IMR-90 (cell line): ENCODE results near the gene MRPS25. TPM values are rescaled to one million over a fixed set of nuclear protein-coding genes. Genes with fewer than 3 reads are reported as not detected.

ENCODE experiments used
- ATAC-seq: fragments of 200-7000 bp; cut with Tn5 transposase; 2 replicates; pipeline ENCODE4 v1.9.1; 2020; ENCODE audit warnings: low read depth, mild to moderate bottlenecking, moderate library complexity
- BruUV-seq: library from RNA; stranded (reverse); fragments of 400-500 nt; replicated peaks from 2 replicates; lab custom pipeline; 2021; lab: Mats Ljungman, UMichigan
- CTCF ChIA-PET: fragments of 300-600 bp; formaldehyde crosslinking; extraction: SDS; loops from one replicate; lab custom pipeline; 2021; ENCODE audit warnings: antibody characterized with exemption; lab: Yijun Ruan, JAX
- POLR2A ChIA-PET: fragments of 300-600 bp; sonication (Branson Sonifier 250); formaldehyde crosslinking; loops from one replicate; lab custom pipeline; 2022; ENCODE audit warnings: antibody characterized with exemption; ENCODE audit not compliant: unreplicated experiment; lab: Charles Lee
- DNase-seq: peaks from one replicate; pipeline ENCODE4 v3.0.0; 2013
- H2AFZ ChIP-seq: replicated peaks from 2 replicates; pipeline ENCODE3; 2013; ENCODE audit warnings: low read length, mild to moderate bottlenecking; ENCODE audit not compliant: poor library complexity
- H2AK5ac ChIP-seq: 2 replicates; pipeline ENCODE4 v1.6.1; 2013; ENCODE audit warnings: low read depth, low read length, inconsistent platforms
- H2AK9ac ChIP-seq: replicated peaks from 2 replicates; pipeline ENCODE3; 2013; ENCODE audit warnings: mild to moderate bottlenecking, low read depth, low read length, moderate library complexity; ENCODE audit not compliant: poor library complexity
- H2BK120ac ChIP-seq: 2 replicates; pipeline ENCODE4 v1.6.1; 2013; ENCODE audit warnings: low read depth, low read length, inconsistent platforms
- H2BK15ac ChIP-seq: 3 replicates; pipeline ENCODE4 v1.6.1; 2013; ENCODE audit warnings: low read depth, low read length, inconsistent platforms
- H2BK20ac ChIP-seq: 2 replicates; pipeline ENCODE4 v1.6.1; 2013; ENCODE audit warnings: low read depth, mild to moderate bottlenecking, inconsistent platforms, low read length, moderate library complexity
- H2BK5ac ChIP-seq: 2 replicates; pipeline ENCODE4 v1.6.1; 2013; ENCODE audit warnings: mild to moderate bottlenecking, low read depth, low read length, inconsistent platforms; ENCODE audit not compliant: poor library complexity, severe bottlenecking
- H3K14ac ChIP-seq: replicated peaks from 2 replicates; pipeline ENCODE4 v1.6.1; 2013; ENCODE audit warnings: low read depth, low read length, inconsistent platforms
- H3K18ac ChIP-seq: 2 replicates; pipeline ENCODE4 v1.6.1; 2013; ENCODE audit warnings: low read depth, low read length, control low read depth
- H3K23ac ChIP-seq: 2 replicates; pipeline ENCODE4 v1.6.1; 2013; ENCODE audit warnings: low read depth, low read length, inconsistent platforms
- H3K27ac ChIP-seq: 2 replicates; pipeline ENCODE4 v1.5.1; 2013; ENCODE audit warnings: mild to moderate bottlenecking, control low read depth, low read length; ENCODE audit not compliant: insufficient read depth
- H3K27me3 ChIP-seq: 2 replicates; pipeline ENCODE4 v1.6.1; 2013; ENCODE audit warnings: low read length; ENCODE audit not compliant: control insufficient read depth, insufficient read depth
- H3K36me3 ChIP-seq: 2 replicates; pipeline ENCODE4 v1.6.1; 2013; ENCODE audit warnings: low read length, mixed read lengths; ENCODE audit not compliant: control insufficient read depth, insufficient read depth
- H3K4ac ChIP-seq: 2 replicates; pipeline ENCODE4 v1.6.1; 2013; ENCODE audit warnings: low read depth, low read length, inconsistent platforms
- H3K4me1 ChIP-seq: 2 replicates; pipeline ENCODE4 v1.6.1; 2013; ENCODE audit warnings: low read length, mixed read lengths; ENCODE audit not compliant: control insufficient read depth, insufficient read depth
- H3K4me2 ChIP-seq: 2 replicates; pipeline ENCODE4 v1.6.1; 2013; ENCODE audit warnings: low read depth, mild to moderate bottlenecking, control low read depth, low read length, moderate library complexity
- H3K4me3 ChIP-seq: 2 replicates; pipeline ENCODE4 v1.5.1; 2013; ENCODE audit warnings: low read depth, mild to moderate bottlenecking, control low read depth, low read length, moderate library complexity; ENCODE audit not compliant: insufficient read depth
- H3K56ac ChIP-seq: 2 replicates; pipeline ENCODE4 v1.6.1; 2013; ENCODE audit warnings: low read length, inconsistent platforms; ENCODE audit not compliant: insufficient read depth; ENCODE audit errors: extremely low read depth
- H3K79me1 ChIP-seq, 2 experiments: 2 replicates each; pipeline ENCODE4 v1.6.1; 2013; ENCODE audit warnings: low read length in 2 of 2, inconsistent platforms in 1 of 2, low read depth in 1 of 2
- H3K9ac ChIP-seq: 2 replicates; pipeline ENCODE4 v1.6.1; 2013; ENCODE audit warnings: low read depth, low read length, control low read depth
- H3K9me1 ChIP-seq: 2 replicates; pipeline ENCODE4 v1.6.1; 2013; ENCODE audit warnings: low read length, inconsistent platforms; ENCODE audit not compliant: insufficient read depth
- H3K9me3 ChIP-seq: 2 replicates; pipeline ENCODE4 v1.6.1; 2013; ENCODE audit warnings: low read length; ENCODE audit not compliant: control insufficient read depth, insufficient read depth
- H4K20me1 ChIP-seq: 2 replicates; pipeline ENCODE4 v1.6.1; 2013; ENCODE audit warnings: low read length, inconsistent platforms; ENCODE audit not compliant: insufficient read depth
- H4K5ac ChIP-seq: 2 replicates; pipeline ENCODE4 v1.6.1; 2013; ENCODE audit warnings: mild to moderate bottlenecking, low read depth, low read length, control low read depth
- H4K8ac ChIP-seq, 2 experiments: 2 replicates each; pipeline ENCODE4 v1.6.1; 2013; ENCODE audit warnings: low read depth in 2 of 2, low read length in 2 of 2, control low read depth in 1 of 2, inconsistent platforms in 1 of 2
- H4K91ac ChIP-seq: 2 replicates; pipeline ENCODE4 v1.6.1; 2013; ENCODE audit warnings: low read depth, low read length, inconsistent platforms; ENCODE audit not compliant: insufficient read depth
- CEBPB ChIP-seq: IDR thresholded peaks from 2 replicates; pipeline ENCODE4 v1.6.1; 2012; ENCODE audit warnings: low read depth, low read length, improper control_type of control experiment
- CHD1 ChIP-seq: IDR thresholded peaks from 2 replicates; pipeline ENCODE4 v1.6.1; 2012; ENCODE audit warnings: low read depth, low read length, improper control_type of control experiment
- CTCF ChIP-seq: conservative IDR thresholded peaks from 2 replicates; pipeline ENCODE4 v1.5.1; 2012; ENCODE audit warnings: mild to moderate bottlenecking, low read depth, low read length, improper control_type of control experiment
- ELK1 ChIP-seq: fragments of 150-350 bp; IDR thresholded peaks from 2 replicates; pipeline ENCODE4 v1.6.1; 2016; ENCODE audit warnings: low read depth, mild to moderate bottlenecking, low read length, moderate library complexity, borderline replicate concordance
- FOS ChIP-seq: fragments of 150-350 bp; IDR thresholded peaks from 2 replicates; pipeline ENCODE4 v1.6.1; 2016; ENCODE audit warnings: low read depth, low read length
- MAFK ChIP-seq: IDR thresholded peaks from 2 replicates; pipeline ENCODE4 v1.6.1; 2012; ENCODE audit warnings: low read depth, low read length, improper control_type of control experiment
- NFE2L2 ChIP-seq: fragments of 150-350 bp; IDR thresholded peaks from 2 replicates; pipeline ENCODE4 v1.6.1; 2016; ENCODE audit warnings: low read depth, mild to moderate bottlenecking, low read length
- POLR2A ChIP-seq: IDR thresholded peaks from 2 replicates; pipeline ENCODE4 v1.6.1; 2012; ENCODE audit warnings: mild to moderate bottlenecking, low read depth, low read length
- RAD21 ChIP-seq: IDR thresholded peaks from 2 replicates; pipeline ENCODE4 v1.6.1; 2012; ENCODE audit warnings: low read length, improper control_type of control experiment
- RFX5 ChIP-seq: IDR thresholded peaks from 2 replicates; pipeline ENCODE4 v1.8.0; 2012; ENCODE audit warnings: low read depth, mild to moderate bottlenecking, low read length, moderate library complexity
- USF2 ChIP-seq: fragments of 150-350 bp; IDR thresholded peaks from 2 replicates; pipeline ENCODE4 v1.6.1; 2017; ENCODE audit warnings: mild to moderate bottlenecking, antibody characterized with exemption, low read length, low read depth
- WGBS, 2 experiments: methylation state at CpG; one replicate each; pipeline versions ENCODE4 v1.1.5 to v1.1.7; 2013; ENCODE audit warnings: missing lambda C conversion rate in 2 of 2; ENCODE audit not compliant: insufficient read length in 1 of 2; ENCODE audit errors: extremely low coverage in 2 of 2; 5-methylcytosine and 5-hydroxymethylcytosine counted together
- dilution Hi-C: fragments of 300-500 bp; cut with HindIII; formaldehyde crosslinking; loops from one replicate; pipeline ENCODE4 v1.14.3; 2018; ENCODE audit warnings: low sequenced_read_pairs; ENCODE audit not compliant: unreplicated experiment
- in situ Hi-C: fragments of 300-500 bp; cut with MboI; formaldehyde crosslinking; loops from 3 replicates; pipeline ENCODE4 v1.14.3; 2019; ENCODE audit warnings: low sequenced_read_pairs, inconsistent platforms, mixed read lengths
- intact Hi-C: fragments of 100-400 bp; cut with micrococcal nuclease; formaldehyde crosslinking; loops from 2 replicates; pipeline ENCODE4 v1.10.0; 2022
- polyA plus RNA-seq, 3 experiments: library from polyadenylated mRNA; depleted of rRNA; stranded (reverse); fragments of >200 nt; gene quantifications; 2 replicates each; pipeline ENCODE4 v1.2.3, GENCODE V29; 2012; ENCODE audit warnings: low replicate concordance in 1 of 3
- total RNA-seq: library from RNA; depleted of rRNA; stranded (reverse); fragments of >200 nt; gene quantifications from 2 replicates; pipeline ENCODE4 v1.2.3, GENCODE V29; 2012

The MRPS25 gene
- total and polyA plus RNA-seq, 2 of the 4 experiments (the other 2 are of a cell fraction): 9.0 to 20.8 TPM

GRCh38 chr3:15097891-15098290 lies 32.8 kb upstream of the MRPS25 start:
- H2BK120ac ChIP-seq: no peak overlapping the region
- no CpG with 5 or more reads among the region's 6 CpGs for WGBS, 2 experiments
- no peak overlapping the region for H2AFZ ChIP-seq
- dilution Hi-C loops (no loop called here), in situ Hi-C loops (no loop called here), intact Hi-C loops (loop anchor here (5.0 kb wide), 1 partner anchor 171 kb away; no protein-coding TSS in a partner anchor)
- peak overlapping the region; percentile 3; the same call in 1 of the 2 replicates for H3K14ac ChIP-seq
- no peak overlapping the region for H3K27ac ChIP-seq
- ChIA-PET POLR2A (no interaction called here), CTCF (interaction anchor here (0.6 to 1.0 kb wide), 2 partner anchors 10 to 300 kb away, joined by 3 read pairs; no protein-coding TSS in a partner anchor)
- H3K4me1 ChIP-seq: peaks cover 9% of the 10 kb centered on the region
- H2AK5ac ChIP-seq: no peak overlapping the region
- no peak overlapping the region for H3K56ac ChIP-seq
- peak overlapping the region; percentile 33; the same call in 1 of the 2 replicates for H3K23ac ChIP-seq
- peak overlapping the region; percentile 50; the same call in 1 of the 2 replicates for H3K9ac ChIP-seq
- H3K36me3 ChIP-seq: peaks cover 11% of the 10 kb centered on the region
- no peak overlapping the region; a peak in 1 of 4 replicates for H4K8ac ChIP-seq
- H3K27me3 ChIP-seq: no peaks in the 10 kb centered on the region
- H3K9me1 ChIP-seq: peaks cover 13% of the 10 kb centered on the region
- H3K9me3 ChIP-seq: no peaks in the 10 kb centered on the region
- H2BK15ac ChIP-seq: no peak overlapping the region
- H4K20me1 ChIP-seq: no peaks in the 10 kb centered on the region
- peak overlapping the region; percentile 65 for H2AK9ac ChIP-seq
- H3K18ac ChIP-seq: no peak overlapping the region
- H4K91ac ChIP-seq: no peak overlapping the region
- BruUV-seq: no TSS peak
- DNase-seq (no peak), ATAC-seq (no peak)
- H3K4ac ChIP-seq: no peak overlapping the region
- peak overlapping the region; percentile 85 for H3K4me3 ChIP-seq
- TF ChIP-seq MAFK (no peak), CTCF (no peak), POLR2A (no peak), CHD1 (no peak), RFX5 (no peak), NFE2L2 (no peak), RAD21 (no peak), CEBPB (no peak), USF2 (no peak), FOS (no peak), ELK1 (no peak)
- H4K5ac ChIP-seq: no peak overlapping the region
- peaks cover 17 to 28% of the 10 kb centered on the region in 2 experiments for H3K79me1 ChIP-seq
- H2BK20ac ChIP-seq: no peak overlapping the region
- H3K4me2 ChIP-seq: peak overlapping the region; percentile 88
- H2BK5ac ChIP-seq: no peak overlapping the region
